DMS79 (cell line): ENCODE results near the gene RIF1.

Experiments used
- DNase-seq: peaks from one replicate; lab custom pipeline; 2025; lab: John Stamatoyannopoulos, UW

Gene RIF1, protein sequence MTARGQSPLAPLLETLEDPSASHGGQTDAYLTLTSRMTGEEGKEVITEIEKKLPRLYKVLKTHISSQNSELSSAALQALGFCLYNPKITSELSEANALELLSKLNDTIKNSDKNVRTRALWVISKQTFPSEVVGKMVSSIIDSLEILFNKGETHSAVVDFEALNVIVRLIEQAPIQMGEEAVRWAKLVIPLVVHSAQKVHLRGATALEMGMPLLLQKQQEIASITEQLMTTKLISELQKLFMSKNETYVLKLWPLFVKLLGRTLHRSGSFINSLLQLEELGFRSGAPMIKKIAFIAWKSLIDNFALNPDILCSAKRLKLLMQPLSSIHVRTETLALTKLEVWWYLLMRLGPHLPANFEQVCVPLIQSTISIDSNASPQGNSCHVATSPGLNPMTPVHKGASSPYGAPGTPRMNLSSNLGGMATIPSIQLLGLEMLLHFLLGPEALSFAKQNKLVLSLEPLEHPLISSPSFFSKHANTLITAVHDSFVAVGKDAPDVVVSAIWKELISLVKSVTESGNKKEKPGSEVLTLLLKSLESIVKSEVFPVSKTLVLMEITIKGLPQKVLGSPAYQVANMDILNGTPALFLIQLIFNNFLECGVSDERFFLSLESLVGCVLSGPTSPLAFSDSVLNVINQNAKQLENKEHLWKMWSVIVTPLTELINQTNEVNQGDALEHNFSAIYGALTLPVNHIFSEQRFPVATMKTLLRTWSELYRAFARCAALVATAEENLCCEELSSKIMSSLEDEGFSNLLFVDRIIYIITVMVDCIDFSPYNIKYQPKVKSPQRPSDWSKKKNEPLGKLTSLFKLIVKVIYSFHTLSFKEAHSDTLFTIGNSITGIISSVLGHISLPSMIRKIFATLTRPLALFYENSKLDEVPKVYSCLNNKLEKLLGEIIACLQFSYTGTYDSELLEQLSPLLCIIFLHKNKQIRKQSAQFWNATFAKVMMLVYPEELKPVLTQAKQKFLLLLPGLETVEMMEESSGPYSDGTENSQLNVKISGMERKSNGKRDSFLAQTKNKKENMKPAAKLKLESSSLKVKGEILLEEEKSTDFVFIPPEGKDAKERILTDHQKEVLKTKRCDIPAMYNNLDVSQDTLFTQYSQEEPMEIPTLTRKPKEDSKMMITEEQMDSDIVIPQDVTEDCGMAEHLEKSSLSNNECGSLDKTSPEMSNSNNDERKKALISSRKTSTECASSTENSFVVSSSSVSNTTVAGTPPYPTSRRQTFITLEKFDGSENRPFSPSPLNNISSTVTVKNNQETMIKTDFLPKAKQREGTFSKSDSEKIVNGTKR (N-terminal part only)

DNA sequence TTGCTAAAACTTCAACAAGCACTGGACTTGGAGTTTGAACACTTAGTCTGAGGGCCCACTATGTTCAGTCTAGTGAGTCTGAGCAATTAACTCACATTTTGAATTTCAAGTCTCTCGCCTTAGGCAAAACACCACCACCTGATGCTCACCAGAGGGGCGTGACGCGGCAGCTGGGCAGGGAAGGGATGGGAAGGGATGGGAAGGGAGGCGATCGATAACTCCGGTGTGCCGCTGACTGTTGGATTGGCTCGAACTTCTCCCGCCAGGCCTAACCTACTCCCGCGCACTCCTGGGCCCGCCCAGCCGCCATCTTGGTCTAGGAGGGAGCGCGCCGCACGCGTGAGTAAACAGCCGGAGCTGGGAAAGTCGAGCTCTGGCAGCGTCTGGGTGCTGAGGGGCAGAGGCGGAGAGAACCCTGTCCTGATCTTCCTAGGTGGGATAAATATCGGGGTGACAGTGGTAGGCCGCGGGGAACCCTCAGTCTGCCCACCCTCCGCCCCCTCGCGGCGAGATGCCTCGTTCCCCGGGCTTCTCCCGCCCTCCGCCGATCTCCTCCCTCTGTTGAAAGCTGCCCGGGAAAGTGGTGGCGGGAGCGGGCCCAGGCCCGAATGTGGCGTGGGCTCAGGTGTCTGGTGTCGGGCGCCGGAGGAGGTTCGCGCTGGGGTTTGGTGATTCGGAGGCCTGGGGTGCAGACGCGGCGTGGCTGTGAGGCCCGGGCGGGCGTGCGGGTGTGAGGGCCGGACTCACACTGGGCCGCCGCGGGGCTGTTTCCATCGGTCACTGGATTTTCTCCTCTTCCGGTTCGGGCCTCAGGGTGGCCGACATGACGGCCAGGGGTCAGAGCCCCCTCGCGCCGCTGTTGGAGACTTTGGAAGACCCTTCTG is at the start of gene RIF1:
Gene RIF1, plus strand, starts transcription at position 302 of the 884 bp plus-strand sequence. Its CDS starts 522 bp downstream, at position 824.
- peak; percentile 91 for DNase-seq

DNA sequence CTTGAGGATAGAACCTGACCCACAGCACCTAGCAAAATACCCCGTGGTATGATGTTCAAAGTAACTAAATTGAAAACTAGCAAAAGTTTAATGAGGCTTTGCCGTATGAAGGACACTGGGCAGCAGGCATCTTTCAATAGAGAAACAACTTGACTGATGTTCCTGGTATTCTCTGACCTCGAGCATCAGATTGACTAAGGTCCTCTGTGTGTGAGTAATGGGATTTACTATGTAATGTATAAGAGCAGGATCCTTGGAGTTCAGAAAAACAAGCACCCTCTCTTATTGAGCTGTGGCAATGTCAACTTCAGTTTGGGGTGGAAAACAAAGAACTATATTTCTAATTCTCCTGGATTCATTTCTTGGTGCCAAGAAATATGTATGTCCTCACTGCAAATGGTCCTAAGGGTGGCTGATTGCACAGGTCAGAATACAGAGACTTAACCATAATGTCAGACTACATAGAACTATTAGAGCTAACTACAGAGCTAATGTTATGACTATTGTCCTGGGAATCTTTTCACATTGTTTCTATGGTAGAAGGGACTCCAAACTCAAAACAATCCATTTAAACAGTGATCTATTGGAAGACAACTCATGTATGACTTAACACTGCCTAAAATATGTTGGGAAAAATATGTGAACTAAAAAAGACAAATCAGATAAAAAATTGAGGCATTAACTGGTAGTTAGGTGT is 47.9 kb upstream of the RIF1 start:
- no peak for DNase-seq

DNA sequence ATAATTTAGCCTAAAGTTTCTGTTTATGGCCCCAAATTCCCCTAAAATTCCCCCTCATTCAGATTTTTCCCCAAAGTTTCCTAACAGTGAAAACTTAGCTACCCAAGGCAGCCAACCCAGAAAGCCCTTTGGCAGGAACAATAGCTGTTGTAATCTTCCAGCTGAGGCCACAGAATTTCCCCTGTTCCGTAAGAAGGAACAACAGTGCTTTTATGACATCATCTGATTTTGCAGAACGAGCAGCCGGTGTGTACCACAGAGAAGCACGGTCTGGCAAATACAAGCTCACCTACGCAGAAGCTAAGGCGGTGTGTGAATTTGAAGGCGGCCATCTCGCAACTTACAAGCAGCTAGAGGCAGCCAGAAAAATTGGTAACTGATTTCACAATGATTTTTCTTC is 46.0 kb upstream of the RIF1 start:
- DNase-seq, result no peak

DNA sequence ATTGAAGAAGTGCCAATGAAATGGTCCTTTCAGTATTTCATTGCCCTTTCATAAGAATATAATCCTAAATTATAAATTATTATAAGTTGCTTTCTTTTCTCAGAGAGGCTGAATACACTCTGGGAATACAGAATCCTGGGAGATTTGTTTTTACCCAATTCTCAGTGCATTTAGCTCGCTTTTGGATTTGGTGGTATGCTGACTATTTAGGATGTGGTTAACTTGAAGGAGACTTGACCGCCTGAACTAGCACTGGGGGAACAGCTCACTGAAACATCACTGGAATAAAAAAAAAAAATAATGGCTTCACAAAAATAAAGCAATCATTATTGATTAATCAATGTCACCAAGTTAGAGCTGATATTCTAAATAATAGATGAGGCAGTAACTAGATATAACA is 42.1 kb upstream of the RIF1 start:
- DNase-seq, result no peak

DNA sequence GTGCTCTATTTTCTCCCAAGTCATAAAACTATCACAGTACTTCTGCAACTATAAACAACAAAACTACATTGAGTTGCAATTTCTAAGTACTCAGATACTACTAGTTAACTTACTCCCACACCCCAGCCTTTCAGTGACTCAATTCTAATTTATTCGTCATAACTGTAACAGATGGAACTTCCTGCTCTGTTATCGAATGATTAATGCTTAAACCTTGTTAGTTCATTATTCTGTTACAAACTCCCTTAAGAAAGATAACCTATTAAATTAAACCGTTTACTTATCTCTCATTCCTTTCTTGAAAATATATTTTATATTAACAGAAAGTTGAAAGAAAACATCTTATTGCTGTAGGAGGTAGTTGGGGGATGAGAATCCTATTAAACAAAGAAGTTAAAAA is 35.3 kb upstream of the RIF1 start:
- no peak for DNase-seq

DNA sequence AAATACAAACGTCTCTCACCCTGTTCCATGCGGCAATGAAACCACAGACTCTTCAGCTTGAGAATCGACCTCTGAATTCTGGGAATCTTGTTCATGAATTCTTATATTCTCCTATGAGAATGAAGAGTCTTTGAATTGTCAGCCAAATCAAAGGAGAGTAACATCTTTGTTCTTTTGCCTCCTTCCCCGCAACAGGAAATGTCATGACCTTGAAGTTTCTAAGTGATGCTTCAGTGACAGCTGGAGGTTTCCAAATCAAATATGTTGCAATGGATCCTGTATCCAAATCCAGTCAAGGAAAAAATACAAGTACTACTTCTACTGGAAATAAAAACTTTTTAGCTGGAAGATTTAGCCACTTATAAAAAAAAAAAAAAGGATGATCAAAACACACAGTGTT is 30.5 kb upstream of the RIF1 start:
- DNase-seq, result no peak

DNA sequence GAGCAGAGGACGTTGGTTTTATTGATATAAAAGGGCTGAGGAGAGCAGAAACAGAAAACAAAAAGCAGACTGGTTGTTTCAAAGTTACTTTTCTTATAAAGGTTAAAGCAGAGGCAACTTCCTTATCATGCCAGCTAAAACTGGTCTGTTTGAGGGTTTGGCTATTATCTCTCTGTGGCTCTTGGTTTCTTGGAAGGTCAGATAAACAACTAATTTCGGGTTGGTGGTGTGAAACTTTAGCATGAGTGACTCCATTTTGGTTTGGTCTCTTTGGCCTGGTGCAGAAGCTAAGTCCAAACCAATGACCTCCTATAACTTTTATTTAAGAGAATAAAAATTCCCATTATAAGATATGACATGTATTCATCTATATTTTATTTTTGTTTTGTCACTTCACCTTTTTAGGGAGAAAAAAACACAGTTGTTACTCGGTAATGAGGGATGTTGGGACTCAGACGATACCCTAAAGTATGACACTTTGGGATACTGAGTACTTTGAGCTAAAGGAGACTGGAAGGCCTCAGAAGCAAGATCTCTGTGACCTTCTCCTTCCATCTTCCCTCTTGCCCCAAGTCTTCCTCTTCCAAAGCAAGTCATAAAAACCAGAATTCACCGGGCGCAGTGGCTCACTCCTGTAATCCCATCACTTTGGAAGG is 29.0 kb upstream of the RIF1 start:
- DNase-seq, result no peak

DNA sequence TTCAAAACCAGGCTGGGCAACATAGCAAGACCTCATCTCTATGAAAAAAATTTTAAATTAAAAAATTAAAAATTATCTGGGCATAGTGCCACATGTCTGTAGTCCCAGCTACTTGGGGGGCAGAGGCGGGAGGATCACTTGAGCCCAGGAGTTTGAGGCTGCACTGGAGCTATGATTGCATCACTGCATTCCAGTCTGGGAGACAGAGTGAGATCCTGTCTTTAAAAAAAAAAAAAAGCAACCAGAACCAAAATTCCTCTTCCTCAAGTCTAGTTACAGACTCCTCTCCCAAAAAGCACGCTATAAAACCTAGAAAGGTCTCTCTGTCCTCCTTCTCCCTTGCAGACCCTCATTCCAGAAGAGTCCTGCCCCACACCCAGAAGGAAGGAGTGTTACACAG is 28.4 kb upstream of the RIF1 start:
- DNase-seq, result no peak

DNA sequence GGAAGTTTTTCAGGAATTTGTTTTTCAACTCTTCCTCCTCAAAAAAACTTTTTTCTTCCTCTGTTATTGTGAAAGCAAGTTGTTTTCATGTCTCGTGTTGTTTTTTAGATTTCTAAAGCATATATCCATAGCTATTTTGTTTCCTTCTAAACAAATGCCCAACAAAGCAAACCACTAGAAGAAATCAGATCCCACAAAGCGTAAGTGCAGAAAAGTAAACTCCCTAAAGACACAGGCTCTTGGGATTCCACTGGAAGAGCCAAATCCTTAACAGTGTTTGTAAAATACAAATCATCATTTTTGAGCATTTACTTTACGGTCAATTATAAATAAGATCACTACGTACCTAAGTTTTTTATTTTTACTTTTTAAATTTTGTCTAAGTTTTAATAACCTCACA is 21.7 kb upstream of the RIF1 start:
- no peak for DNase-seq

DNA sequence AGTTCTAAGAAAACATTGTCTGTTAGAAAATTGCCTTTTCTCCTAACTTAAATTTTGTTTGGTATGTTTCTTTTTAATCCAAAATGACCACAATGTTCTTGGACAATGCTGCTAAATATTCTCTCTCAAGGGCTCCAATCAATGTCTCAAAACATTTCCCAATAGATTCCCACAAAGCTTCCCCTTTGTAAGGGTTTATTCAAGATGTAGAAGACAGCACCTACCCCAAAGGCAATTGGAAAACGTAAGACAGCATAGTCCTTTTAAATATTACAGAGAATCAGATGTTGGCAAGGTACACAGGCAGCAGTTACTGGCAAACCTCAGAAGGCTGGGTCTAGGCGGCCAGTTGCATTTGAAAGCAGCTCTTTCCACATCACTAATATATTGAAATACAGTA is 18.3 kb upstream of the RIF1 start:
- no peak for DNase-seq

DNA sequence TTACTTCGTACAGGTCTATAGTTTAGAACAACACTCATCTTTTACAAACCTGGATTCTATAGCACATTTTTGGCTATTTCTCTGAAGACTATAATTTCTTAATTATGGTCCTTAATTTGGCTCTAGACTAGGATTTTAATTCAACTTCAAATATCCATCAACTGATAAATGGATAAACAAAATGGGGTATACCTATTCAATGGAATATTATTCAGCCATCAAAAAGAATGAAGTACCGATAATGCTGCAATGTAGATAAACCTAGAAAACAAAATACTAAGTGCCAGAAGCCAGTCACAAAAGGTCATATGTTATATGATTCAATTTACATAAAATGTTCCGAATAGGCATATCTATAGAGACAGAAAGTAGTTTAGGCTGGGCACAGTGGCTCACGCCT is 15.2 kb upstream of the RIF1 start:
- DNase-seq, result no peak

DNA sequence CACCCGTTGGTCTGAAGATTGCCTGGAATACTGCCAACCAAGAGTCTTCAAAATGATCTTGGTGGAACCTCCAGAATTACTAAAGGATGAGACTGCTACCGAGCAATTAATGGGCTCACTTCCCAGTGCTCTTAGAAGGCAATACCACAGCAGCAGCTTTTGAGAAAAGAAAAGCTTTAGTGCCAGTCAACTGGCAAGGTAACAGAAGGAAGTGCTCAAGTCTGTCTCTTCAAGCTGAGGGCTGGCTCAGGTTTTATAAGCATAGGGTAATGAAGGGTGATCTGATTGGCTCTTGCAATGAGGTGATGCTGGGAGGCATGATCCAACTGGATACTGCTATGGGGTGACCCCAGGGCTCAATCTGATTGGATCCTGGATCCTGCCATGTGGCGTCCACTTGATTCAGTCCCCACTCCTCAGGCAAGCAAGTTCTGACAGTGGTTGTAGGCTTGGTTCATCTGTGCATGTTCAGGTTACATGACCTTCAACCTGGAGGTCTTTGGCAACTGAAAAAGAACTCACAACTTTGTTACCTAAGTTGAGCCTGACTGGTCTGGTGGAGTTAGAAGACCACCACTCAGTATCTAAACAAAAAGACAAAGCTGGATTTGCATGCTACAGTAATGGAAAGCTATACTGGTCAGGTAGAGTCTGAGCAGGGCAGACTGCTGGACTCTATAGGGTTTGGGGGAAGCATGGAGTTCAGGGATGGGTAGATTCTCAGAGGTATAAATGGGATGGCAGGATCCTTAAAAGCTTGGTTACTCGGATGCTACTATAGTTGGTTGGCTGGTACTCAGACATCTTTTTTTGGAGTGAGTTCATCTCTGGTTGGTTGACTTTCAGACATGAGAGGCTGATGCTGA is 14.0 kb upstream of the RIF1 start:
- no peak for DNase-seq

DNA sequence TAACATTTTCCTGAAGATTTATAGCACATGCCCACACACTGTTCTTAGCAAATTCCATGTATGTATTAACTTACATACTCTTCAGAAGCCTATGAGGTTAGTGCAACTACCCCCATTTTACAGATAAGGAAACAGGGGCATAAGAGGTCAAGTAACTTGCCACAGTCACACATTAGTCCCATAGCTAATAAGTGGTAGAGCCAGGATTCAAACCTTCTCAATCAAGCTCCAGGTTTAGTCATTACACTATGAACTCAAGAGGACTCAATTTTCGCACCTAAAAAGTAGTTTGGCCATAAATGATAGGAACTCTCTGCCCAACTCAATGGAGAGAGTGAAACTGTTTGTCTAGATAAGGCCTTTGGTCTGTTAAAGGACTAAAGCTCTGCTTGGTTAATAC is 9.7 kb upstream of the RIF1 start:
- DNase-seq, result no peak

DNA sequence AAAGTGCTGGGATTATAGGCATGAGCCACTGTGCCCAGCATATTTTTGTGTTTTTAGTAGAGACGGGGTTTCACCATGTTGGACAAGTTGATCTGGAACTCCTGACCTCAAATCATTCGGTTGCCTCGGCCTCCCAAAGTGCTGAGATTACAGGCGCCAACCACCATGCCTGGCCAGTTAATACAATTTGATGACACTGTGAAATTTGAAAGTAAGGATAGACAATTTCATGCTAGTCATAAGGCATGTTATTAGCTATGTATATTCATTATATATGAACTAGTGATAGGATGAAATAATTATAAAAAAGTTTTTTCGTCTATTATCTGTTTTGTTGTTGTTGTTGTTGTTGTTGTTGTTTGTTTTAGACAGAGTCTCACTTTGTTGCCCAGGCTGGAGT is 8.6 kb upstream of the RIF1 start:
- no peak for DNase-seq

DNA sequence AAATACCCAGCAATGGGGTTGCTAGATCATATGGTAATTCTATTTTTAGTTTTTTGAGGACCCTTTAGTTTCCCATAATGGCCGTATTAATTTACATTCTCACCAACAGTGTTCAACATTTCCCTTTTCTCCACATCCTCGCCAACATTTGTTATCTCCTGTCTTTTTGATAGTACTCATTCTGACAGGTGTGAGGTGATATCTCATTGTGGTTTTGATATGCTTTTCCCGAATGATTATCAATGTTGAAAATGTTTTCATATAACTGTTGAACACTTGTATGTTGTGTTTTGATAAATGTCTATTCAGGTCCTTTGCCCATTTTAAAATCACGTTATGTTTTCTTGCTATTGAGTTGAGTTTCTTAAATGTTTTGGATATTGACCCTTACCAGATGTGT is 5.8 kb upstream of the RIF1 start:
- no peak for DNase-seq

DNA sequence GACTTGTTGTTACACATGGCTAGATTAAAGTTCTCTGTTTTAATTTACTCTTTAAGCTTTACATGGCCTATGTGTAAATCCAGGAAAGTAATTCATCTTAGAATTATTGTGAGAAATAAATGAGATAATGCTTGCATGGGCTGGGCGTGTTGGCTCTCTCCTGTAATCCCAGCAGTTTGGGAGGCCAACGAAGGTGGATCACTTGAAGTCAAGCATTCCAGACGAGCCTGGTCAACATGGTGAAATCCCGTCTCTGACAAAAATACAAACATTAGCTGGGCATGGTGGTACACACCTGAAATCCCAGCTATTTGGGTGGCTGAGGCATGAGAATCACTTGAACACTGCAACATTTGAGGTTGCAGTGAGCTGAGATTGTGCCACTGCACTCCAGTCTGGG is 4.3 kb upstream of the RIF1 start:
- no peak for DNase-seq

DNA sequence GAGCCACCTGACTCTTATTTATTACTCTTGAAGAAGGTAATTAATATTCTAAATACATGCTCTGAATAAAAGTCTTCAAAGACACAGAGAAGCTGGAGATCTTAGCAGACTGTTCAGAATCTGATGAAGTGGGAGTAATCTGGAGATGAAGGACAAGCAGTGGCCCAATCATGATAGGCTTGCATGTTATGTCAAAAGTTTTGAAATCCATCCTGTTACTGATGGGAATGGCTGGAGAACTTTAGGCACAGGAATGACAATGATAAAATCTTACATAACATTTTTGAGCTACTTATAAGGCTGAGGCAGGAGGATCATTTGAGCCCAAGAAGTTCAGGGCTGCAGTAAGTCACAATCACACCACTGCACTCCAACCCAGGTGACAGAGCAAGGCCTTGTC is 2.4 kb upstream of the RIF1 start:
- no peak for DNase-seq

DNA sequence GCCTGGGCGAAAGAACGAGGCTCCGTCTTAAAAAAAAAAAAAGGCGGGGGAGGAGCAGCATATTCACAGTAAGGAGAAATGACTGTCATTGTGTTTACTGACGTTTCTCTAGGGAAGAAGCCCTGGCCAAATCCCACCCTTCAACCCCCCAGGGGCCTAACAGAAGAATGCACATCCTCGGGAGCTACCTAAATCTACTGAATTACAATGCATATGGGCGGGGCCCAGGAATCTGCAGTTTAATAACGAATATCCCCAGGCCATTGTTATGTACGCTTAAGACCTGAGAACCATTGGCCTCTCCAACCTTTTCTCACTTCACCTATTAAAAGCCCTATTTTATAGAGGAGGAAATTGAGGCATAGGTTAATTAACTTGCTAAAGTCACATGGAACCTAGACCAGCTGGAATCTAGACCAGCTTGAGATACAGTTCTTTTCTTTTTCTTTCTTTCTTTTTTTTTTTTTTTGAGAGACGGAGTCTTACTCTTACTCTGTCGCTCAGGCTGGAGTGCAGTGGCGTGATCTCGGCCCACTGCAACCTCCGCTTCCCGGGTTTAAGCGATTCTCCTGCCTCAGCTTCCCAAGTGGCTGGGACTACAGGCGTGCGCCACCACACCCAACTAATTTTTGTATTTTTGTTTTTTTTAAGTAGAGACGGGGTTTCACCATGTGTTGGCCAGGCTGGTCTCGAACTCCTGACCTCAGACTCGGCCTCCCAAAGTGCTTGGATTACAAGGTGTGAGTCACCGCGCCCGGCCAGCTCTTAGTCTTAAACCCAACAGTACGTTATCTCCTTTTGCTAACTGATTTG is 708 bp upstream of the RIF1 start:
- no peak for DNase-seq

DNA sequence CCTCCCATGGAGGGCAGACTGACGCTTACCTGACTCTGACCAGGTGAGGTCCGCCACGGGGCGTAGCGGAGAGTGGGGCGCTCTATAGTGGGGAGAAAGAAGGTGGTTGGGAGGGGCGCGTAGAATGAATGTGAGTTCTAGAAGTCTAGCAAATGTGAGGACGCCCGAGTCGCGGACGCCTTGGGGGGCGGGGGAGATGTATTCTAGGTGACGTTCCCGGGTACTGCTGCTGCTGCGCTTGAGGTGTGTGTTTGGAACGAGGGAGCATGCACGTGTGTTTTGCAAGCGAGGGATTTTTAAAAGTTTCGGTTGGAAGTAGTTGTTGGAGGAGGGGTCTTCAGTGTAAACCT is 758 bp downstream of the RIF1 start:
- no peak for DNase-seq
